ENCODE results near the gene ARHGAP18.

The ARHGAP18 gene

GRCh38 chr6:129615496-129615895 is 94.5 kb downstream of the ARHGAP18 start:
- no peak for DNase-seq (ENCODE audit: low read depth in 2 of 2)

GRCh38 chr6:129615020-129615419 is 95.0 kb downstream of the ARHGAP18 start:
- DNase-seq (ENCODE audit: low read depth in 2 of 2): no peak

GRCh38 chr6:129614464-129614863 is 95.5 kb downstream of the ARHGAP18 start:
- no peak for DNase-seq (ENCODE audit: low read depth in 2 of 2)

- no peak for DNase-seq (ENCODE audit: low read depth in 2 of 2)
These were observed 97.5 kb downstream of the ARHGAP18 start for GRCh38 chr6:129612440-129612839.

GRCh38 chr6:129609635-129610034 is 100.3 kb downstream of the ARHGAP18 start:
- DNase-seq (ENCODE audit: low read depth in 2 of 2): no peak

- no peak for DNase-seq (ENCODE audit: low read depth in 2 of 2)
These were observed 101.0 kb downstream of the ARHGAP18 start for GRCh38 chr6:129608886-129609537.

GRCh38 chr6:129607581-129608186 is 102.3 kb downstream of the ARHGAP18 start:
- no peak for DNase-seq (ENCODE audit: low read depth in 2 of 2)

GRCh38 chr6:129606664-129607063 is 103.3 kb downstream of the ARHGAP18 start:
- no peak for DNase-seq (ENCODE audit: low read depth in 2 of 2)

- no peak for DNase-seq (ENCODE audit: low read depth in 2 of 2)
These were observed 104.0 kb downstream of the ARHGAP18 start for GRCh38 chr6:129605967-129606366.

- DNase-seq (ENCODE audit: low read depth in 2 of 2): no peak
These were observed 104.9 kb downstream of the ARHGAP18 start for GRCh38 chr6:129605095-129605494.

GRCh38 chr6:129604321-129604720 is 105.7 kb downstream of the ARHGAP18 start:
- no peak for DNase-seq (ENCODE audit: low read depth in 2 of 2)

GRCh38 chr6:129603741-129604140 is 106.2 kb downstream of the ARHGAP18 start:
- DNase-seq (ENCODE audit: low read depth in 2 of 2): no peak

GRCh38 chr6:129601323-129601722 is 108.7 kb downstream of the ARHGAP18 start:
- no peak for DNase-seq (ENCODE audit: low read depth in 2 of 2)

- no peak for DNase-seq (ENCODE audit: low read depth in 2 of 2)
These were observed 110.5 kb downstream of the ARHGAP18 start for GRCh38 chr6:129599467-129599866.

GRCh38 chr6:129598244-129599187 is 111.5 kb downstream of the ARHGAP18 start:
- no peak for DNase-seq (ENCODE audit: low read depth in 2 of 2)

GRCh38 chr6:129597023-129597713 is 112.8 kb downstream of the ARHGAP18 start:
- DNase-seq (ENCODE audit: low read depth in 2 of 2): no peak

- DNase-seq (ENCODE audit: low read depth in 2 of 2): no peak
These were observed 113.5 kb downstream of the ARHGAP18 start for GRCh38 chr6:129596522-129596921.

- no peak for DNase-seq (ENCODE audit: low read depth in 2 of 2)
These were observed 116.8 kb downstream of the ARHGAP18 start for GRCh38 chr6:129593233-129593564.

GRCh38 chr6:129592516-129593232 is 117.3 kb downstream of the ARHGAP18 start:
- DNase-seq (ENCODE audit: low read depth in 2 of 2): peak in 1 of 2 donors; percentile 19

- DNase-seq (ENCODE audit: low read depth in 2 of 2): no peak
These were observed 119.5 kb downstream of the ARHGAP18 start for GRCh38 chr6:129590408-129591022.

GRCh38 chr6:129586815-129587214 is 123.2 kb downstream of the ARHGAP18 start:
- no peak for DNase-seq (ENCODE audit: low read depth in 2 of 2)

Data from stimulated activated CD4-positive, alpha-beta T cell treated with anti-CD3 and anti-CD28 coated beads, Interleukin-4, amount 100 ng/mL, for 48 hours (primary cell).